Measurements from ENCODE around the gene MINDY2.
"Not testable (repeated sequence)": the region's sequence is repeated elsewhere in the genome, so short reads cannot be mapped to it uniquely, and the experiment has no call there.

Gene MINDY2

GRCh38 chr15:58883926-58884325 lies 112.8 kb downstream of the MINDY2 start:
- not testable (repeated sequence) for DNase-seq (ENCODE audit: low spot score)

GRCh38 chr15:58886921-58887320 lies 115.8 kb downstream of the MINDY2 start:
- DNase-seq (ENCODE audit: low spot score) = no peak

GRCh38 chr15:58889363-58889762 lies 118.3 kb downstream of the MINDY2 start:
- DNase-seq (ENCODE audit: low spot score) = no peak

- no peak for DNase-seq (ENCODE audit: low spot score)
Observed at GRCh38 chr15:58898150-58898680, 127.1 kb downstream of the MINDY2 start.

- no peak for DNase-seq (ENCODE audit: low spot score)
Observed at GRCh38 chr15:58900631-58901030, 129.5 kb downstream of the MINDY2 start.

- no peak for DNase-seq (ENCODE audit: low spot score)
Observed at GRCh38 chr15:58908550-58909309, 137.6 kb downstream of the MINDY2 start.

- no peak for DNase-seq (ENCODE audit: low spot score)
Observed at GRCh38 chr15:58909616-58910015, 138.5 kb downstream of the MINDY2 start.

- no peak for DNase-seq (ENCODE audit: low spot score)
Observed at GRCh38 chr15:58910456-58910855, 139.4 kb downstream of the MINDY2 start.
